Measurements from ENCODE around the gene PRDM16. TPM values are rescaled to one million over a fixed set of nuclear protein-coding genes. Genes with fewer than 3 reads are reported as not detected.

PRDM16 gene
- total RNA-seq, 1 experiment from 2014 or later: 0.17 TPM

DNA sequence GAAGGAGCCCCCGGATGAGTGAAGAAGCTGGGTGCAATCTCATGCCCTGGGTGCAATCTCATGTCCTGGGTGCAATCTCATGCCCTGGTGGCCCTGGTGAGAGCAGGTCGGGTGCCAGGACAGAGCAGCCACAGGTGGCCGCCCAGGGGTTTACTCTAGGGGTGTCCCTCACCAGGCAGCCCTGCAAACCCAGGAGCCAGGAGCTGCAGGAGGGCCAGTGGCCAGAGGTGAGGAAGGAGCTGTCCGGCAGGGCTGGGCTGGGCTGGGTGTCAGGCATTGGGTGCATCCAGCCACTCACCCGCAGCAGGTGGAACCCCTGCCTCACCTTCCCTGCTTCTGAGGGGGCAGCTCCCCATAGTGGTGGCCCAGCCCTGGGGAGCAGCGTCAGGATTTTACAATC is 79.2 kb downstream of the PRDM16 start:
- H3K4me1 Mint-ChIP-seq: no peaks in the 10 kb centered on the region
- H4K91ac ChIP-seq (ENCODE audit: insufficient read length, low read depth, low read length): no peak overlapping the region
- no CpG with 5 or more reads among the region's 6 CpGs for whole genome bisulfite sequencing (ENCODE audit: extremely low coverage, insufficient read length, low lambda C conversion rate)

More for the DNA sequence above, 79.2 kb downstream of the PRDM16 start:
- Histone ChIP-seq H3K9me3 (ENCODE audit: control insufficient read depth, low read depth, low read length) (no peaks in the 10 kb centered on the region), H3K23ac (ENCODE audit: insufficient read length, low read depth, low read length) (no peak overlapping the region), H3K14ac (ENCODE audit: insufficient read depth, low read length) (no peak overlapping the region; the same call in 1 of the 2 replicates), H3K4me1 (ENCODE audit: insufficient read depth, low read length) (no peaks in the 10 kb centered on the region), H4K8ac (replicated peaks; ENCODE audit: insufficient read length, low read depth, low read length) (no peak overlapping the region), H4K20me1 (ENCODE audit: control insufficient read depth, insufficient read depth, insufficient read length) (no peaks in the 10 kb centered on the region), H2BK5ac (ENCODE audit: insufficient read length, low read length) (no peak overlapping the region), H3K18ac (ENCODE audit: insufficient read length, low read depth, low read length) (no peak overlapping the region), H3K79me2 (ENCODE audit: insufficient read depth, low read length) (no peaks in the 10 kb centered on the region), H2BK12ac (ENCODE audit: insufficient read length, low read depth, low read length) (no peak overlapping the region), H2AFZ (ENCODE audit: low read length) (no peak overlapping the region), H2BK15ac (ENCODE audit: low read depth, low read length) (no peak overlapping the region), H2AK5ac (ENCODE audit: insufficient read length, low read length) (no peak overlapping the region), H4K5ac (ENCODE audit: insufficient read length, low read depth, low read length) (no peak overlapping the region), H3K56ac (ENCODE audit: insufficient read length, low read depth, low read length) (no peak overlapping the region), H3K9ac (ENCODE audit: extremely low read depth, insufficient read length, low read length) (no peak overlapping the region), H3K23me2 (ENCODE audit: insufficient read length, low read depth, low read length, poor library complexity, severe bottlenecking) (no peaks in the 10 kb centered on the region), H3T11ph (ENCODE audit: low read length) (no peak overlapping the region), H3K27ac (ENCODE audit: insufficient read length, low read depth, low read length) (no peak overlapping the region), H3K27me3 (ENCODE audit: insufficient read depth, low read length) (no peaks in the 10 kb centered on the region), H3K4me2 (ENCODE audit: insufficient read depth, insufficient read length, low read length) (no peak overlapping the region), H3K4ac (ENCODE audit: low read depth, low read length) (no peak overlapping the region), H3K79me1 (ENCODE audit: insufficient read depth, low read depth, low read length, poor library complexity, severe bottlenecking) (no peaks in the 10 kb centered on the region), H2BK120ac (ENCODE audit: low read depth, low read length, poor library complexity, severe bottlenecking) (no peak overlapping the region), H2BK20ac (ENCODE audit: low read depth, low read length, poor library complexity, severe bottlenecking) (no peak overlapping the region)
- Mint-ChIP-seq H3K36me3 (ENCODE audit: insufficient read depth in 1 of 3, low read depth in 3 of 3) (no peaks in the 10 kb centered on the region; a peak in 1 of 7 replicates), H3K27me3 (ENCODE audit: low read depth) (peaks cover 5% of the 10 kb centered on the region; the same call in 1 of the 2 replicates), H3K27ac (no peak overlapping the region), H3K4me3 (no peak overlapping the region), H3K9me3 (peaks cover 0 to 8% of the 10 kb centered on the region in 2 experiments; a peak in 2 of 5 replicates)
- DNase-seq: no peak
- TF ChIP-seq, protein P1, sequence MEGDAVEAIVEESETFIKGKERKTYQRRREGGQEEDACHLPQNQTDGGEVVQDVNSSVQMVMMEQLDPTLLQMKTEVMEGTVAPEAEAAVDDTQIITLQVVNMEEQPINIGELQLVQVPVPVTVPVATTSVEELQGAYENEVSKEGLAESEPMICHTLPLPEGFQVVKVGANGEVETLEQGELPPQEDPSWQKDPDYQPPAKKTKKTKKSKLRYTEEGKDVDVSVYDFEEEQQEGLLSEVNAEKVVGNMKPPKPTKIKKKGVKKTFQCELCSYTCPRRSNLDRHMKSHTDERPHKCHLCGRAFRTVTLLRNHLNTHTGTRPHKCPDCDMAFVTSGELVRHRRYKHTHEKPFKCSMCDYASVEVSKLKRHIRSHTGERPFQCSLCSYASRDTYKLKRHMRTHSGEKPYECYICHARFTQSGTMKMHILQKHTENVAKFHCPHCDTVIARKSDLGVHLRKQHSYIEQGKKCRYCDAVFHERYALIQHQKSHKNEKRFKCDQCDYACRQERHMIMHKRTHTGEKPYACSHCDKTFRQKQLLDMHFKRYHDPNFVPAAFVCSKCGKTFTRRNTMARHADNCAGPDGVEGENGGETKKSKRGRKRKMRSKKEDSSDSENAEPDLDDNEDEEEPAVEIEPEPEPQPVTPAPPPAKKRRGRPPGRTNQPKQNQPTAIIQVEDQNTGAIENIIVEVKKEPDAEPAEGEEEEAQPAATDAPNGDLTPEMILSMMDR (conservative IDR thresholded peaks at IDR 0.05): no peak

Measured in H9 (cell line).